Type B pancreatic cell (in vitro differentiated cells): ENCODE results near the gene CCT6A. TPM values are rescaled to one million over a fixed set of nuclear protein-coding genes. Genes with fewer than 3 reads are reported as not detected.
"Not testable (repeated sequence)": the region's sequence is repeated elsewhere in the genome, so short reads cannot be mapped to it uniquely, and the experiment has no call there.

Source experiments
- DNase-seq: peaks from one replicate; pipeline ENCODE4 v3.0.0; 2021; ENCODE audit warnings: mixed read lengths; ENCODE audit not compliant: unreplicated experiment; ENCODE audit errors: extremely low spot score
- H3K27ac Mint-ChIP-seq: 2 replicates; pipeline ENCODE4 v1.8.0; 2021; ENCODE audit warnings: mild to moderate bottlenecking, mixed read lengths
- H3K27me3 Mint-ChIP-seq: 2 replicates; pipeline ENCODE4 v1.8.0; 2021; ENCODE audit warnings: mixed read lengths
- H3K36me3 Mint-ChIP-seq: 2 replicates; pipeline ENCODE4 v1.8.0; 2021; ENCODE audit warnings: mixed read lengths
- H3K4me1 Mint-ChIP-seq: one replicate; pipeline ENCODE4 v1.8.0; 2021; ENCODE audit warnings: mixed read lengths; ENCODE audit not compliant: unreplicated experiment
- H3K4me3 Mint-ChIP-seq: 2 replicates; pipeline ENCODE4 v1.8.0; 2021; ENCODE audit warnings: mild to moderate bottlenecking, mixed read lengths
- H3K9me3 Mint-ChIP-seq: 2 replicates; pipeline ENCODE4 v1.8.0; 2021; ENCODE audit warnings: mixed read lengths
- CTCF ChIP-seq: fragments of 200-600 bp; sonication (generic); conservative IDR thresholded peaks from 2 replicates; pipeline ENCODE4 v1.5.0; 2021; ENCODE audit warnings: antibody characterized with exemption, mild to moderate bottlenecking
- total RNA-seq: library from RNA; stranded (reverse); gene quantifications from 2 replicates; pipeline ENCODE4 v1.2.1, GENCODE V29; 2021; ENCODE audit warnings: low replicate concordance

Gene CCT6A
- total RNA-seq, 1 donor from 2014 or later = 151 TPM

GRCh38 chr7:56033671-56034432, 17.7 kb upstream of the CCT6A start:
- TF ChIP-seq CTCF = peak; percentile 62
- no peaks in the 10 kb centered on the region for H3K27me3 Mint-ChIP-seq
- H3K4me1 Mint-ChIP-seq = no peaks in the 10 kb centered on the region
- H3K4me3 Mint-ChIP-seq = peak overlapping the region; percentile 91
- peak; percentile 86 for DNase-seq
- no peaks in the 10 kb centered on the region for H3K9me3 Mint-ChIP-seq
- H3K27ac Mint-ChIP-seq = peak overlapping the region; percentile 83
- peaks cover 7% of the 10 kb centered on the region for H3K36me3 Mint-ChIP-seq

GRCh38 chr7:56040730-56041129, 10.8 kb upstream of the CCT6A start:
- Mint-ChIP-seq H3K36me3 (peaks cover 4% of the 10 kb centered on the region), H3K4me3 (no peak overlapping the region), H3K9me3 (no peaks in the 10 kb centered on the region), H3K4me1 (no peaks in the 10 kb centered on the region), H3K27me3 (no peaks in the 10 kb centered on the region), H3K27ac (no peak overlapping the region)
- DNase-seq = no peak
- no peak for TF ChIP-seq CTCF

- H3K27me3 Mint-ChIP-seq, H3K27ac Mint-ChIP-seq, H3K9me3 Mint-ChIP-seq, H3K4me3 Mint-ChIP-seq, DNase-seq, H3K36me3 Mint-ChIP-seq: not testable (repeated sequence)
- peaks cover 16% of the 10 kb centered on the region for H3K4me1 Mint-ChIP-seq
Observed at GRCh38 chr7:56045758-56046157, 5.8 kb upstream of the CCT6A start.

DNA sequence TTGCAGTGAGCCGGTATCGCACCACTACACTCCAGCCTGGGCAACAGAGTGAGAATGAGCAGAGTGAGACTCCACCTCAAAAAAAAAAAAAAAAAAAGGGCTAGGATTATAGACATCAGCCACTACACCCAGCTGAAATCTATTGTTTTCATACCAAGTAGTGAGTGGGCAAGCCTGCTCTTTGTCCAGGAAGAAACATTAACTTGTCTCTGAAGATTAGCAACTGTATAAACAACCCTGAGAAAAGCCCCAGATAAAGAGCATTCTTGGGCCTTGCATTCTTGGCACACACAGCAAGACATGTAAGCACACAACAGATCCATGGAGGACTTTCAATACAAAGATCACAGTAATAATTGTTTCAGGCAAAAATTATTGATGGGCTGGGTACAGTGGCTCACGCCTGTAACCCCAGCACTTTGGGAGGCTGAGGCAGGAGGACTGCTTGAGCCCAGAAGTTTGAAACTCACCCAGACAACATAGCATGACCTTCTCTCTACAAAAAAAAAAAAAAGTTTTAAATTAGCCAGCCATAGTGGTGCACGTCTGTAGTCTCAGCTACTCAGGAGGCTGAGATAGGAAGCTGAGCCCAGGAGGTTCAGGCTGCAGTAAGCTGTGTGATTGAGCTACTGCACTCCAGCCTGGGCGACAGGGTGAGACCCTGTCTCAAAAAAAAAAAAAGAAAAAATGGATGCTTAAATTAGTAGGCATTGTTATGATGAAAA, 4.7 kb upstream of the CCT6A start:
- peak overlapping the region; percentile 88 for H3K27ac Mint-ChIP-seq
- peak overlapping the region; percentile 68 for H3K4me3 Mint-ChIP-seq
- H3K4me1 Mint-ChIP-seq = peaks cover 16% of the 10 kb centered on the region
- no peaks in the 10 kb centered on the region for H3K9me3 Mint-ChIP-seq
- no peak for TF ChIP-seq CTCF
- no peaks in the 10 kb centered on the region for H3K27me3 Mint-ChIP-seq
- peaks cover 4% of the 10 kb centered on the region for H3K36me3 Mint-ChIP-seq
- no peak for DNase-seq

DNA sequence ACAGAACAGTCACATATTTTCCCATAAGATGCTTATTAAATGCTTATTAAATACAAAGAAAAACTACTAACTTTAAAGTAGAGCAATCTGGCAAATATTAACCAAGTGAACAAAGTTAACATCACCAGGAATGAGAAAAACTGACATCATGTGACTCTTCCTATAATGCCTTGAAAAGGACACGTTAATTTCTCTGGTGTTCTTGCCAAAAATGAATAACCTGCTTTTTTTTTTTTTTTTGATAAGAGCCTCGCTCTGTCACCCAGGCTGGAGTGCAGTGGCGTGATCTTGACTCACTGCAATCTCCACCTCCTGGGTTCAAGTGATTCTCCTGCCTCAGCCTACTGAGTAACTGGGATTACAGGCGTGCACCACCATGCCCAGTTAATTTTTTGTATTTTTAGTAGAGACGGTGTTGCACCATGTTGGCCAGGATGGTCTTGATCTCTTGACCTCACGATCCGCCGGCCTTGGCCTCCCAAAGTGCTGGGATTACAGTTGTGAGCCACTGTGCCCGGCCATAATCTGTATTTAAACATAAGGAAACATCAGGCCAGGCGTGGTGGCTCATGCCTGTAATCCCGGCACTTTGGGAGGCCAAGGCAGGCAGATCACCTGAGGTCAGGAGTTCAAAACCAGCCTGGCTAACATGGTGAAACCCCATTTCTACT, 4.0 kb upstream of the CCT6A start:
- not testable (repeated sequence) for H3K27me3 Mint-ChIP-seq, H3K9me3 Mint-ChIP-seq, H3K4me3 Mint-ChIP-seq, H3K36me3 Mint-ChIP-seq, DNase-seq
- Mint-ChIP-seq H3K27ac (peak overlapping the region; percentile 88), H3K4me1 (peaks cover 16% of the 10 kb centered on the region)

GRCh38 chr7:56048245-56048644, 3.3 kb upstream of the CCT6A start:
- peak overlapping the region; percentile 25 for H3K4me3 Mint-ChIP-seq
- no peaks in the 10 kb centered on the region for H3K9me3 Mint-ChIP-seq
- H3K27me3 Mint-ChIP-seq = no peaks in the 10 kb centered on the region
- no peak for TF ChIP-seq CTCF
- peaks cover 16% of the 10 kb centered on the region for H3K4me1 Mint-ChIP-seq
- H3K27ac Mint-ChIP-seq = peak overlapping the region; percentile 7
- H3K36me3 Mint-ChIP-seq = no peaks in the 10 kb centered on the region
- DNase-seq = no peak

GRCh38 chr7:56048763-56049162, 2.8 kb upstream of the CCT6A start:
- peak overlapping the region; percentile 65 for H3K4me3 Mint-ChIP-seq
- peaks cover 17% of the 10 kb centered on the region for H3K4me1 Mint-ChIP-seq
- not testable (repeated sequence) for DNase-seq, H3K27me3 Mint-ChIP-seq, H3K36me3 Mint-ChIP-seq, H3K9me3 Mint-ChIP-seq
- H3K27ac Mint-ChIP-seq = peak overlapping the region; percentile 7
